PC-3 (cell line): Measurements from ENCODE around the gene CRTC1. TPM values are rescaled to one million over a fixed set of nuclear protein-coding genes. Genes with fewer than 3 reads are reported as not detected.

Experiments used
- ATAC-seq: fragments of 200-7000 bp; cut with Tn5 transposase; 2 replicates; pipeline ENCODE4 v1.9.1; 2020; ENCODE audit warnings: mild to moderate bottlenecking, moderate library complexity
- BruUV-seq: library from RNA; stranded (reverse); fragments of 400-500 nt; replicated peaks from 2 replicates; lab custom pipeline; 2021; lab: Mats Ljungman, UMichigan
- CTCF ChIA-PET: fragments of 300-600 bp; sonication (Branson Sonifier 250); formaldehyde crosslinking; loops from one replicate; lab custom pipeline; 2022; ENCODE audit warnings: antibody characterized with exemption; lab: Charles Lee
- POLR2A ChIA-PET: fragments of 300-600 bp; sonication (Branson Sonifier 250); formaldehyde crosslinking; loops from one replicate; lab custom pipeline; 2022; ENCODE audit warnings: antibody characterized with exemption; ENCODE audit not compliant: unreplicated experiment; lab: Charles Lee
- DNase-seq: peaks from one replicate; pipeline ENCODE4 v3.0.0-alpha.2; 2015
- H2AFZ ChIP-seq: fragments of 300-600 bp; sonication (generic); 2 replicates; pipeline ENCODE4 v1.6.0; 2016; ENCODE audit warnings: antibody characterized with exemption, low read length
- H3F3A ChIP-seq: fragments of 300-600 bp; sonication (generic); one replicate; pipeline ENCODE4 v1.6.0; 2017; ENCODE audit warnings: antibody characterized with exemption, low read length, control low read depth, mild to moderate bottlenecking; ENCODE audit not compliant: unreplicated experiment
- H3K27ac ChIP-seq: fragments of 300-600 bp; sonication (generic); 2 replicates; pipeline ENCODE4 v1.5.1; 2016; ENCODE audit warnings: mild to moderate bottlenecking, low read length
- H3K27me3 ChIP-seq: fragments of 300-600 bp; sonication (generic); 2 replicates; pipeline ENCODE4 v1.6.1; 2016; ENCODE audit warnings: low read length, mixed read lengths
- H3K36me3 ChIP-seq: fragments of 300-600 bp; sonication (generic); 2 replicates; pipeline ENCODE4 v1.6.1; 2016; ENCODE audit warnings: low read depth, mixed run types, low read length, mixed read lengths
- H3K4me1 ChIP-seq: fragments of 300-600 bp; sonication (generic); 2 replicates; pipeline ENCODE4 v1.5.1; 2016; ENCODE audit warnings: low read length; ENCODE audit not compliant: insufficient read depth
- H3K4me2 ChIP-seq: fragments of 300-600 bp; sonication (generic); 2 replicates; pipeline ENCODE4 v1.6.0; 2016; ENCODE audit warnings: low read length
- H3K4me3 ChIP-seq: fragments of 300-600 bp; sonication (generic); 2 replicates; pipeline ENCODE4 v1.5.1; 2016; ENCODE audit warnings: mild to moderate bottlenecking, low read length, mixed read lengths
- H3K79me2 ChIP-seq: fragments of 300-600 bp; sonication (generic); 2 replicates; pipeline ENCODE4 v1.6.1; 2017; ENCODE audit warnings: low read length, mixed read lengths
- H3K9ac ChIP-seq: fragments of 300-600 bp; sonication (generic); 2 replicates; pipeline ENCODE4 v1.6.0; 2016; ENCODE audit warnings: mild to moderate bottlenecking, low read length
- H3K9me2 ChIP-seq: fragments of 300-600 bp; sonication (generic); replicated peaks from 2 replicates; pipeline ENCODE4 v1.6.1; 2016; ENCODE audit warnings: mixed run types, low read length, mixed read lengths
- H3K9me3 ChIP-seq: fragments of 300-600 bp; sonication (generic); 2 replicates; pipeline ENCODE4 v1.6.1; 2016; ENCODE audit warnings: low read length, mixed read lengths
- H4K20me1 ChIP-seq: fragments of 300-600 bp; sonication (generic); 2 replicates; pipeline ENCODE4 v1.6.1; 2016; ENCODE audit warnings: low read length, mixed read lengths
- CTCF ChIP-seq: fragments of 300-600 bp; sonication (generic); conservative IDR thresholded peaks from 2 replicates; pipeline ENCODE4 v1.5.1; 2017; ENCODE audit warnings: antibody characterized with exemption, low read depth, mild to moderate bottlenecking, low read length
- EZH2 ChIP-seq: fragments of 300-600 bp; sonication (generic); IDR thresholded peaks from one replicate; pipeline ENCODE4 v1.6.1; 2017; ENCODE audit warnings: antibody characterized with exemption, mild to moderate bottlenecking, low read length; ENCODE audit not compliant: unreplicated experiment
- EZH2phosphoT487 ChIP-seq: fragments of 300-600 bp; sonication (generic); IDR thresholded peaks from 2 replicates; pipeline ENCODE4 v1.6.1; 2018; ENCODE audit warnings: mild to moderate bottlenecking, antibody characterized with exemption, low read length, borderline replicate concordance
- intact Hi-C: fragments of 100-400 bp; cut with micrococcal nuclease; formaldehyde crosslinking; loops from 2 replicates; pipeline ENCODE4 v1.9.0; 2023
- total RNA-seq: library from RNA; depleted of rRNA; stranded (reverse); fragments of >200 nt; gene quantifications from 2 replicates; pipeline ENCODE4 v1.2.3, GENCODE V29; 2014

CRTC1 gene
- total RNA-seq, 1 experiment from 2014 or later, result 6.7 TPM

DNA sequence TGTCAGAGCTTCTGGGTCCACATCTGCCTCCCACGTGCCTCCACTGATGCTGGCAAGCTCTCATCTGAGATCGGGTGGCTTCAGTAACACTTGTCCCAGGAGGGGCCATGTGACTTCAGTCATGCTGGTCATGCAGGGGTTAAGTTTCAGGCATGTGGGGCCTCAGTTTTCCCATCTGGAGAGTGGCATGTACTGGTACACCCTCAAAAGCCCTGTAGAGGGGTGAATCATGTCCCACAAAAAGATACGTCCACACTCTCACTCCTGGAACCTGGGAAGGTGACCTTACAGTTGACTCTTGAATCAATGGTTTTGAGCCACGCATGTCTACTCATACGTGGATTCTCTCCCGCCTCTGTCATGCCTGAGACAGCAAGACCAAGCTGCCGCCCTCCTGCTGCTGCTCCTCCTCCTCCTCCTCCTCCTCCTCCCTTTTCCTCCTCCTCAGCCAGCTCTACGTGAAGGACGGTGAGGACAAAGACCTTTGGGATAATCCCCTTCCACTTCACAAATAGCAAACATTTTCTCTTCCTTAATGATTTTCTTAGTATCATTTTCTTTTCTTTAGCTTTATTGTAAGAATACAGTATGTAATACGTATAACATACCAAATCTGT lies 54.0 kb downstream of the CRTC1 start:
- ATAC-seq (no peak), DNase-seq (no peak)
- Histone ChIP-seq H3F3A (no peaks in the 10 kb centered on the region), H3K27ac (no peak overlapping the region), H4K20me1 (no peaks in the 10 kb centered on the region; the same call in 1 of the 2 replicates), H3K36me3 (no peaks in the 10 kb centered on the region), H3K4me1 (peaks cover 9% of the 10 kb centered on the region; the same call in 1 of the 2 replicates), H2AFZ (no peak overlapping the region), H3K9me3 (no peaks in the 10 kb centered on the region), H3K79me2 (no peaks in the 10 kb centered on the region), H3K9me2 (no peaks in the 10 kb centered on the region), H3K4me2 (no peak overlapping the region), H3K9ac (no peak overlapping the region), H3K27me3 (no peaks in the 10 kb centered on the region), H3K4me3 (no peak overlapping the region)
- intact Hi-C loops, result no loop called here
- ChIA-PET CTCF (no interaction called here), POLR2A (no interaction called here)
- no TSS peak for BruUV-seq
- no peak for TF ChIP-seq EZH2phosphoT487
- no peak for TF ChIP-seq CTCF
- no peak for TF ChIP-seq EZH2

GRCh38 chr19:18737954-18738351 lies 54.5 kb downstream of the CRTC1 start:
- ChIA-PET CTCF (no interaction called here), POLR2A (no interaction called here)
- no peaks in the 10 kb centered on the region for H3K9me3 ChIP-seq
- H3F3A ChIP-seq, result no peaks in the 10 kb centered on the region
- no peaks in the 10 kb centered on the region for H3K9me2 ChIP-seq
- intact Hi-C loops, result no loop called here
- DNase-seq (no peak), ATAC-seq (no peak)
- BruUV-seq, result no TSS peak
- peaks cover 9% of the 10 kb centered on the region; the same call in 1 of the 2 replicates for H3K4me1 ChIP-seq
- H3K36me3 ChIP-seq, result no peaks in the 10 kb centered on the region
- no peaks in the 10 kb centered on the region for H3K79me2 ChIP-seq
- H3K27ac ChIP-seq, result no peak overlapping the region
- no peak overlapping the region for H3K4me3 ChIP-seq
- TF ChIP-seq EZH2phosphoT487 (no peak), EZH2 (no peak), CTCF (no peak)
- H3K4me2 ChIP-seq, result no peak overlapping the region
- H3K9ac ChIP-seq, result no peak overlapping the region
- H2AFZ ChIP-seq, result no peak overlapping the region
- H4K20me1 ChIP-seq, result no peaks in the 10 kb centered on the region; the same call in 1 of the 2 replicates
- H3K27me3 ChIP-seq, result no peaks in the 10 kb centered on the region
